HTR-8/SVneo (cell line): ENCODE data around the gene TNFSF12.

Source experiments
- DNase-seq: peaks from one replicate; pipeline ENCODE4 v3.0.0; 2011; ENCODE audit warnings: low spot score, mixed read lengths; ENCODE audit not compliant: insufficient read length
- FAIRE-seq: peaks from 2 replicates; lab custom pipeline; 2011; peaks lifted over from hg19 to GRCh38; lab: Jason Lieb, UNC

The TNFSF12 gene

GRCh38 chr17:7538891-7539545 is 9.8 kb upstream of the TNFSF12 start:
- DNase-seq, result no peak
- FAIRE-seq, result no peak

GRCh38 chr17:7541074-7541621 is 7.7 kb upstream of the TNFSF12 start:
- FAIRE-seq, result no peak

GRCh38 chr17:7544911-7545310 is 3.9 kb upstream of the TNFSF12 start:
- FAIRE-seq, result no peak
- DNase-seq, result no peak

More at GRCh38 chr17:7541074-7541621, 7.7 kb upstream of the TNFSF12 start:
- no peak for DNase-seq

GRCh38 chr17:7549401-7550055 is 670 bp downstream of the TNFSF12 start:
- peak; percentile 79 for FAIRE-seq
- DNase-seq, result no peak

GRCh38 chr17:7550344-7550743 is 1.5 kb downstream of the TNFSF12 start:
- DNase-seq (no peak), FAIRE-seq (no peak)

GRCh38 chr17:7551396-7551795 is 2.5 kb downstream of the TNFSF12 start:
- DNase-seq (no peak), FAIRE-seq (no peak)

GRCh38 chr17:7552621-7553051 is 3.8 kb downstream of the TNFSF12 start:
- FAIRE-seq, result no peak

GRCh38 chr17:7553356-7553755 is 4.5 kb downstream of the TNFSF12 start:
- DNase-seq, result no peak
- no peak for FAIRE-seq

More at GRCh38 chr17:7552621-7553051, 3.8 kb downstream of the TNFSF12 start:
- DNase-seq, result no peak

- FAIRE-seq (no peak), DNase-seq (no peak)
These were observed 6.6 kb downstream of the TNFSF12 start for GRCh38 chr17:7555320-7555948.

GRCh38 chr17:7556627-7557026 is 7.8 kb downstream of the TNFSF12 start:
- FAIRE-seq (no peak), DNase-seq (no peak)

- FAIRE-seq, result no peak
- no peak for DNase-seq
These were observed 8.4 kb downstream of the TNFSF12 start for GRCh38 chr17:7557147-7557764.

GRCh38 chr17:7557775-7558543 is 9.1 kb downstream of the TNFSF12 start:
- no peak for FAIRE-seq

GRCh38 chr17:7558544-7559319 is 9.9 kb downstream of the TNFSF12 start, which contains the start of gene TNFSF13:
Gene TNFSF13 (plus strand): TSS chr17:7558750. CDS start chr17:7559040, 290 bp downstream.
- DNase-seq, result no peak
- FAIRE-seq, result no peak

More at GRCh38 chr17:7557775-7558543, 9.1 kb downstream of the TNFSF12 start:
- no peak for DNase-seq

- no peak for FAIRE-seq
- DNase-seq, result no peak
These were observed 10.7 kb downstream of the TNFSF12 start for GRCh38 chr17:7559320-7560171.

GRCh38 chr17:7560172-7561027 is 11.5 kb downstream of the TNFSF12 start:
- peak; percentile 55 for FAIRE-seq

GRCh38 chr17:7561028-7561575 is 12.2 kb downstream of the TNFSF12 start:
- peak; percentile 85 for FAIRE-seq
- peak; percentile 94 for DNase-seq

More at GRCh38 chr17:7560172-7561027, 11.5 kb downstream of the TNFSF12 start:
- no peak for DNase-seq
